Adrenal gland (tissue), 5 donors: ENCODE data around the gene DGAT2.

Experiments used
- CTCF ChIP-seq, 6 experiments: fragments of 450-650 bp in 4 of 6; fragments of 200-600 bp in 2 of 6; sonication (generic) in 1 of 6; IDR thresholded peaks; 1 replicate in 5 of 6; 2 replicates in 1 of 6; pipeline versions ENCODE4 v1.5.1 to v1.8.0; 2016 to 2021; ENCODE audit warnings: antibody characterized with exemption in 6 of 6, mild to moderate bottlenecking in 2 of 6, moderate library complexity in 1 of 6
- POLR2A ChIP-seq, 2 donors: fragments of 450-650 bp; IDR thresholded peaks; one replicate each; pipeline ENCODE4 v1.6.1; 2017; ENCODE audit warnings: antibody characterized with exemption in 2 of 2, mild to moderate bottlenecking in 2 of 2, moderate library complexity in 1 of 2
- donor health status: DM: no; HTN: no; CAD: no.

- TF ChIP-seq POLR2A (IDR thresholded peaks at IDR 0.05) (no peak), CTCF (IDR thresholded peaks at IDR 0.05) (no peak)
These were observed 7.7 kb upstream of the DGAT2 start for GRCh38 chr11:75760710-75761493.
